Cardiac septum (tissue), 1 donor: ENCODE measurements around the gene HSP90B1. TPM values are rescaled to one million over a fixed set of nuclear protein-coding genes. Genes with fewer than 3 reads are reported as not detected.

Source experiments
- DNase-seq: peaks from one replicate; pipeline ENCODE4 v3.0.0-alpha.2; 2020; ENCODE audit warnings: low spot score
- intact Hi-C: fragments of 100-400 bp; cut with DNase I; formaldehyde crosslinking; loops from one replicate; pipeline ENCODE4 v1.14.0; 2022
- total RNA-seq: library from RNA; stranded (reverse); fragmentation: NEBNext Ultra II Directional; extraction: Animal tissue kit (Norgen Biotek cat#: 25700); gene quantifications from one replicate; pipeline ENCODE4 v1.2.1, GENCODE V29; 2021
- donor health status: DM: no; HTN: no; CAD: no.

The HSP90B1 gene
- total RNA-seq, 1 donor from 2014 or later = 433 TPM

- intact Hi-C loops = loop anchor here (1.0 kb wide), 2 partner anchors 8 to 99 kb away; partner anchors contain the start of gene HCFC2
- no peak for DNase-seq
Observed at GRCh38 chr12:103964805-103965204, 34.6 kb downstream of the HSP90B1 start.

- no peak for DNase-seq
Observed at GRCh38 chr12:103965255-103965589, 35.0 kb downstream of the HSP90B1 start.

GRCh38 chr12:103965590-103966504, 35.6 kb downstream of the HSP90B1 start, which contains the start of gene TDG:
Gene TDG (plus strand): TSS chr12:103965872. CDS start chr12:103966038, 166 bp downstream.
- DNase-seq = peak; percentile 100
- intact Hi-C loops = loop anchor here (1.0 kb wide), 1 partner anchor 9 kb away; a partner anchor contains a TSS

More at GRCh38 chr12:103965255-103965589, 35.0 kb downstream of the HSP90B1 start:
- intact Hi-C loops = loop anchor here (1.0 kb wide), 1 partner anchor 8 kb away; a partner anchor contains a TSS

GRCh38 chr12:103966736-103967135, 36.5 kb downstream of the HSP90B1 start:
- intact Hi-C loops = no loop called here
- no peak for DNase-seq

- intact Hi-C loops = no loop called here
- no peak for DNase-seq
Observed at GRCh38 chr12:103969391-103969790, 39.2 kb downstream of the HSP90B1 start.

GRCh38 chr12:103973909-103974308, 43.7 kb downstream of the HSP90B1 start:
- no peak for DNase-seq
- intact Hi-C loops = no loop called here

GRCh38 chr12:103975368-103975767, 45.2 kb downstream of the HSP90B1 start:
- intact Hi-C loops = no loop called here
- DNase-seq = no peak

- intact Hi-C loops = no loop called here
- no peak for DNase-seq
Observed at GRCh38 chr12:103978384-103978982, 48.3 kb downstream of the HSP90B1 start.

GRCh38 chr12:103986829-103987228, 56.6 kb downstream of the HSP90B1 start:
- intact Hi-C loops = no loop called here
- no peak for DNase-seq

GRCh38 chr12:103994235-103994634, 64.0 kb downstream of the HSP90B1 start:
- DNase-seq = no peak
- intact Hi-C loops = loop anchor here (10.0 kb wide), 1 partner anchor 61 kb away; the partner anchor contains the start of gene GLT8D2

- no peak for DNase-seq
- intact Hi-C loops = loop anchor here (10.0 kb wide), 1 partner anchor 58 kb away; the partner anchor contains the start of gene GLT8D2
Observed at GRCh38 chr12:103996595-103996994, 66.4 kb downstream of the HSP90B1 start.

GRCh38 chr12:103997286-103997900, 67.2 kb downstream of the HSP90B1 start:
- intact Hi-C loops = loop anchor here (10.0 kb wide), 1 partner anchor 57 kb away; the partner anchor contains the start of gene GLT8D2
- DNase-seq = no peak

Other genes starting within 250 kb of the HSP90B1 start
- gene NT5DC3, start 89.2 kb upstream of the HSP90B1 start, total RNA-seq = 4.7 TPM
- 13.0 TPM for gene TDG, start 35.5 kb downstream of the HSP90B1 start, total RNA-seq
- gene GLT8D2, start 119.8 kb downstream of the HSP90B1 start, total RNA-seq = 5.5 TPM
- gene HCFC2, start 134.1 kb downstream of the HSP90B1 start, total RNA-seq = 14.4 TPM
- 31.1 TPM for gene NFYB, start 207.8 kb downstream of the HSP90B1 start, total RNA-seq